Pulmonary artery endothelial cell (primary cell): Measurements from ENCODE around the gene BARHL1. TPM values are rescaled to one million over a fixed set of nuclear protein-coding genes. Genes with fewer than 3 reads are reported as not detected.

ENCODE experiments used
- DNase-seq: peaks from one replicate; pipeline ENCODE4 v3.0.0-alpha.2; 2011; ENCODE audit warnings: low read depth, low spot score
- total RNA-seq: library from RNA; depleted of rRNA; stranded (reverse); fragments of >200 nt; gene quantifications from 2 replicates; pipeline ENCODE4 v1.2.3, GENCODE V29; 2014

Gene BARHL1
- not detected in 2 replicates for total RNA-seq

DNA sequence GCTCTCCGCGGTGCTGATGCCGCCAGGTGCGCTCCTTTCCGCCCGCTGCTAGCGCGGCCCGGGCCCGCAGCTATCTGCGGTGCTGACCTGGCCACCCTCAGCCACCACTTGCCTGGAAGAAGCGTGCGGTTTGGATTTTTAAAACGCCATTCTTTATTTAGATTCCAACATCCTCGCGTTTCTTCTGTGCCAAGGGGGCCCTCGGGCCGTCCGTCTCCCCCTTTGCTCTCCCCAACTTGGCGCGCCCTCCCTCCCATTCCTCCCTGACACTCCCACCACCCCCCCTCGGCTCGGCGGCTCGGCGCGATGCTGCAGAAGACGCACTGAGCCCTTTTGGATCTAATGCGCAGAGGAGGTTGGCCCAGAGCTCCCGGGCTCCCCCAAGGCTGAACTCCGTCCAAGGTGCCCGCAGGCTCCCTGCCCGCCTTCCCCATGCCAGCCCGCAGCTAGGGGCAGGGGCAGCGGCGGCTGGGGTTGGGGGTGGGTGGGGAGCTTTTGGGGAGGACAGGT, at the start of gene BARHL1:
TSS of gene BARHL1 (plus strand) at position 331 of the 510 bp plus-strand sequence. CDS start 192 bp downstream, outside the sequence.
- no peak for DNase-seq

- DNase-seq: no peak
Measured at GRCh38 chr9:132534832-132535231, 47.6 kb upstream of the BARHL1 start.

DNA sequence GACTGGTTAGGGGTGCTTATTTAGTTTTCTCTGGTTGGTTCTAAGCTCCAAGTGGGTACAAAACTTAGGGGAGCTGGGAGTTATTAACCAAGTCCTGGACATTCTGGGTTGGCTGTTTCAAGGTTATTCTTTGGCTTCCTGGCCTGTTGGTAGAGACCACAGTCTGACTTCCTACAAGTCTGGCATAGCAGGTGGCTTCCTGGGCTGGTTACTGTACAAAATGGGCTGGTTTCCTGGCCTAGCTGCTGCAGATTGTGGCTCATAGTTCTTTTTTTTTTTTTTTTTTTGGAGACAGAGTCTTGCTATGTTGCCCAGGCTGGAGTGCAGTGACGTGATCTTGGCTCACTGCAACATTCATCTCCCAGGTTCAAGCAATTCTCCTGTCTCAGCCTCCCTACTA, 46.3 kb upstream of the BARHL1 start:
- DNase-seq: no peak

DNA sequence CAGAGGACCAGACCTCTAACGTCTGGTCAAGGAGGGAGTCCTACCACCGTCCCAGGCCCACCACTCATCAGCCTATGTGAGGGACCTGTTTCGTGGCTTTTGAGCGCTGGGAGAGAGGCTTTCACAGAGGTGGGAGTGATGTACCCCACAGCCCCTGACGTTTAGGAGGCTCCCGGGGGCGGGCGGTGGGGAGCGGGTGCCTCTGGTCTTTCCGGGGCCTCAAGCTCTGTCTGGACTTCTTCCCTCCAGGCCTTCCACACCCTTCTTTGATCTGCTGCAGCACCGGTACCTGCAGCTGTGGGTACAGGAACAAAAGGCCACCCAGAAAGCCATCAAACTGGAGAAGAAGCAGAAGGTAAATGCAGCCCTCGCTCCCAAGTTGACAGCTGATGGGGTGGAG, 45.1 kb upstream of the BARHL1 start:
- DNase-seq: no peak

GRCh38 chr9:132538071-132538470, 44.3 kb upstream of the BARHL1 start:
- no peak for DNase-seq

DNA sequence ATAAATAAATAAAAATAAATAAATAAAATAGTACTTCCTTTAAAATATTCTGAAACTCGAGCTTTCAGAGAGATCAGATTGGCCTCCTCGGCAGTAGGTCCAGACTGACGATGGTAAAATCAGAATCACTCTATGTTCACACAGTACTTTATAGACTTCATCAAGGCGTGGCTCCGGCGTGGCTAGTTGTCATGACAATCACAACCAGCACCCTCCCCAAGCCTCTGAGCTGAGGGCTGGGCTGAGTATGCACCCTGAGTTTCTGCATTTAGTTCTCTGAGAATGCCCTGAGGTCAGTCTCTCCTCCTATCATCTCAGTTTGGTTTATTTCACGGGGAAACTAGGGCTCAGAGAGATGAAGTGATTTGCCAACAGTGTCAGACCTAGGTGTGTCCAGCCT, 43.3 kb upstream of the BARHL1 start:
- no peak for DNase-seq

- no peak for DNase-seq
Measured at GRCh38 chr9:132541051-132541450, 41.4 kb upstream of the BARHL1 start.

DNA sequence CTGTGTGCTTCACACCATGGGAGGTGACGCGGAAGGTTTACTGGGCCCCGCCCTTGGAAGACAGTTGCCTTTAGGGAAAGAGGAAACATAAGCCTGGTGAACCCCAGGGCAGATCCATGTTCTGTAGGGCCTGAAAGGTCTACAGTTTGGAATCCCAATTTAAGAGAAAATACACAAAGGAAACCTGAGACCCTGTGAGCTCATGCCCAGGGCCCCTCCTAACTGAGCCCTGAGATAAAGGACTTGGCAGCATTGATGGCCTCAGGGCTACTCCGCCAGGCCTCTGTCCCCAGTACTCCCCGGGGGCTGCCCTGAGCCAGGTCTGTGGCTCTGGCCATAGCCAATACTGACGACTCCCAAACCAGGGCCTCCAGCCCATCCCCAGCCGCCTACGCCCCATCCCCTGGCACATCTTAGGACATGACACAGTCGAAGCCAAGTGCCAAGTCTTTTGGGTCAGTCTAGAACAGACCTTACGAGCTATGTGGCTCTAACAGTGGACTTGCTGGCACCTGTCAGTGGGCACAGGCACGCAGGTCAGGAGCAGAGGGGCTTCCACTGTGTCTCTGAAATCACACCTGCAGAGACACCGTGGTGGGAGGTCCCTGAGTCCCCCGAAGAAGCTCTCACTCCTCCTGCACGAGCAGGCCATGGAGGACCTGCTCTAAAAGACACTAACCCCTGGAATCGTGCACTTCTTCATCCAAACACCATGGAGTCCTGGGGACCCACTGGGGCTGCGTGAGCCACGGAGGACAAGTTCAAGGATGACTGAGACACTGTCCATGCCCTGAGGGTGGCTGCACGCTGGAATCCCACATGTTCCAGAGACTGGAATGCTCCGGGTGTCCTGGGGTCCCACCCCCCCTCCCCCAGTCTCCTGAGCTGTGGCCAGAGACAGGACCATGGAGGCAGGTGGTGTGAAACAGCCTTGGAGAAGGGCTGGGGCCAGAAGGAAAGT, 40.3 kb upstream of the BARHL1 start:
- no peak for DNase-seq

DNA sequence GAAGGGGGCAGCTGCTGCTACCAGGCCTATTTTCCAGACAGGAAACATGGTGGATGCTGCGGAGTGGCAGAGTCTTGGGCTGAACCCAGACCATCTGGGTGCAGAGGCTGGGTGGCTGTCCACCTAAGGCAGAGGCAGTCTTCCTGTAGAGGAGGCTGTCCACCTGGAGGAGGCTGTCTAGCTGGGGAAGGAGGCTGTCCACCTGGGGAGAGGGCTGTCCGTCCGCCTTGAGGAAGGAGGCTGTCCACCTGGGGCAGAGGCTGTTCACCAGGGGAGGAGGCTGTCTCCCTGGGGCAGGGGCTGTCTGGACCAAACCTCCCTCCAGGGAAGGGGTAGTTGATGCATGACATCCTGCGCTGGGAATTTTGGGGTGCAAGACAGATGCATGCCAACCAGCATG, 39.2 kb upstream of the BARHL1 start:
- DNase-seq: no peak

- no peak for DNase-seq
Measured at GRCh38 chr9:132543960-132544359, 38.4 kb upstream of the BARHL1 start.

DNA sequence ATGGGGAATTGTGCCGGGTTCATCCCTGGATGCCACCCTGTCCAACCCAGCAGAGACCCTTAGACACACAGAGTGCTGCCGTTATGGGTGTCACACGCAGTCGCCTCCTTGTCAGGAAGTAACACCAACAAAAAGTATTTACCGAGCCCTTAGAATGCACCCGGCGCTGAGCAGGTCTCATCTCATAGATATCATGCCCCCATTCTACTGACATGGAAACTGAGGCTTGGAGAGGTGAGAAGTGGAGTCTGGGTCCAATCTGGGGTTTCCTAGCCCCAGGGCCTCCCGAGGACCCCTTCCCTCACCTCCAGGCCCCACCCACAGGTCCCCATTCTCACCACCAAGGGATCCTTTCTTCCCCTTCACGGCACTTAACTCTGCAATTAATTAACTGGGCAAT, 36.8 kb upstream of the BARHL1 start:
- no peak for DNase-seq

DNA sequence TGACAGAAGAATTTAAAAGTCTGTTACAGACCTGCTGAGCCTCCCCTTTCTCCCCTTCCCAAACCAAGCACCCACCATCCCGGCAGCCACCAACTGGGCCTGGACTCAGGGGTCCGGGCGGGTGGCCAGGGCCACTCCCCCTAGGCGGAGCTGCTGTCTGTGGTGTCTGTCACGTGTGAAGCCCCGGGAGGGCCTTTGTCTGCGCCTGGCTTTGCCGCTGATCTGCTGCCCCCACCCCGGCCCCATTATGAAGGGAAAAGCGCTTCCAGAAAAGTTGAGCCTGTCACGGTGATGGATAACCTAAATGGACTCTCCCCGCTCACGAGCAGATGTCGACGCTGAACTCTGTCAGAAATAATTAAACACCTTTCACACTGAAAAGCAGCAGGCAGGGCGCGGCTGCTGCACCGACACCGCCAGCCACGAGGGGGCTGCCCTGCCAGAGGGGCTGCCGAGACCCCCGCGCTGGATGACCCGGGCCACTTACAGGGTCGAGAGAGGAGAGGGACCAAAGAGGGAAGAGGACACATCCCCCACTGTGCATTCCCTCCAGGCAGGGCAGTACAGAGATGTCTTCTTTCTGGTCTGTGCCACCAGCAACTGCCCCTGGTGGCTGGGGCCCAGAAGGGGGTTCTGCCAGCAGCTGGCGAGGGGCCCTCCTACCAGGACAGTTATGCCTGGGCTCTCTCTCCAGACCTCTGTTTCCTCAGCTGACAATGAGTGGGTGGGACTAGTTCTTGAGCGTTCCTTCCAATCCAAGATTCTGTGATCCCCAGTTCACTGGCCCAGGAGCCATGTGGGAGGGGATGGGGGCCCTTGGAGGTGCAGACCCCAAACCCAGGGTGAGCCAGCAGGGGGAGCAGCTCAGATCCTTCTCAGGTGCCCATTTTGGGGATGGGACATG, 36.0 kb upstream of the BARHL1 start:
- DNase-seq: no peak

GRCh38 chr9:132547052-132547431, 35.4 kb upstream of the BARHL1 start:
- no peak for DNase-seq

DNA sequence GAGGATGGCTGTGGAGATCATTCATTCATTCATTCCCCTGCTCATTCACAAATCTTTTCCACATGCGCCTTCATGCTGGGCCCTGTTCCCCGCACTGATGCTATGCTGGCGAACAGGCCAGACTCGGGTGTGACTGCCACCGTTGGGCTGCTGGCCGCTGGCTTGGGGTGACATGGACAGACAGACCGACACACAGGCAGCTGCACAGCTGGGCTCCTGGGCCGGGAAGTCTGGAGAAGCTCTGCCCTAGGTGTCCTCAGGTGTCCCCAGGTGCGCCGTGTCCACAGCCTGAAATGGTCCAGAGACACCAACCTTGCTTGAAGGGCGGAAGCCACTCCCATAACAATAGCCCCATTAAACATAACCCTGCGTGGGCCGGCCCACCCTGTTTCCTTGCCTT, 35.0 kb upstream of the BARHL1 start:
- DNase-seq: no peak

DNA sequence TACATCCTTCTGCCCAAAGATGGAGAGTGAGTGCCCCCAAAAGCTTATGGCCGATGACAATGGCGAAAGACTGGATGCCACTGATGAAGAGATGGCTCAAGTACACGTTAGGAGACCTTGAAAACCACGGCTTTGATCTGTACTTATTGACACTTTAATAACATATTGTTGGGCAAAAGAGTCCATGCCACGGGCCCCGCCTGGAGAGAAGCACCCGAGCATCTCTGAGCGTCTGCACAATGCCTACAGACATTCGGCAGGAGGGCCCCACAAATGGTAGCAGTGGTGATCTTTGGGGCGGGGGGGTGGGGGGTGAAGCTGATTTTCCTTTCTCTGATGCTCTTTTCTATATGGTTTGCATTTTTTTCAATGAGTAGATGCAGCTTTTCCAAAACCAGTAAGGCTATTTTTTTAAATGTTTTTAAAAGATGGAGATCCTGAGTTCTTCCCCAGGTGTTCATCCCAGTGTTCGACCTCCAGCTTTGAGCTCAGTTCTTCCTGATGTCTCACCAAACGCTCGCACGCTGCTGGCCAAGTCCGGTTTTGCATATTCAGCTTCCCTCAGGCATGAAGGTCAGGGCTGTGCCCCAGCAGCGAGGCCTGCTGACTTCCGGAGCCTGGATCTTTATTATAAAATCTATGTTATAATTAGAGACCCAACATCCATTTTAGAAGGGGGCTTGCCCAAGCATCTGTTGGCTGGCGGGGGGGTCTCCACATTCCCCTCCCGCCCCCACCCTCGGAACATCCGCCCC, 34.3 kb upstream of the BARHL1 start:
- DNase-seq: no peak

DNA sequence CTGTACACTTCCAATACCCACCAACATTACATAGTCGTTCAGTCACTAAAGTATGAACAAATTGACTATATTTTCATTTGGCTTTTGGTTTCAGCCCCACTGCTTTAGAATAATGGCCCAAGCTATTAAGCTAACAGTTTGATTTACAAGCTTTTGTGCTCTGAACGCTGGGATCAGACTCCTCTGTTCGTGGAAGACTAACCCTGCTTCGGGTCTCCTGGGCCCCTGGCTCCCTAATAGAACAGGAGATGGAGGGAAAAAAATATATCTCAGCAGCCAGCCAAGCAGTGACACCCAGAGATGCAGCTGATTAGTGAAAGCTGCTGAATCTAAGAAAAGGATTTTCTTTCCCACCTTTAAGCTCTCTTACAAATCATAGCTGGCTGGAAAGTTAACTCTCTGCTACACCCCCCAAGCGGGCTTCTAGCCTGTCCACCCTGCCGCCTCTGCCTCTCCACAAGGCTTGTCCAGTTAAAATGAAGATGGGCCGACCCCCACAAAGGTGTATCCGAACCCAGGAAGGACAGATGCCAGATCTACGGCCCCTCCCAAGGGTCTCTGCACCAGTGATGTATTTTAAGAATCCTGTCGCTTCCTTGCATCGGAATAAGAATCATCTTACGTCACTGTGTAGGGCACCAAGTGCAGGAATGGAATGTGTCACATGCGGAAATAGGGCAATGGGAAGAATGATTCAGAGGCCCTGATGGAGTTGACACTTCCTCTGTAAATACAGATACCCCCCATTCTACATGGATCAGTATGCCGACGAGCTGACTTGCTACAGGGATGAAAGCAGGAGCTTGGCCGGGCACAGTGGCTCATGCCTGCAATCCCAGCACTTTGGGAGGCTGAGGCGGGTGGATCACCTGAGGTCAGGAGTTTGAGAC, 33.4 kb upstream of the BARHL1 start:
- DNase-seq: peak; percentile 45

- no peak for DNase-seq
Measured at GRCh38 chr9:132551556-132551955, 30.9 kb upstream of the BARHL1 start.

DNA sequence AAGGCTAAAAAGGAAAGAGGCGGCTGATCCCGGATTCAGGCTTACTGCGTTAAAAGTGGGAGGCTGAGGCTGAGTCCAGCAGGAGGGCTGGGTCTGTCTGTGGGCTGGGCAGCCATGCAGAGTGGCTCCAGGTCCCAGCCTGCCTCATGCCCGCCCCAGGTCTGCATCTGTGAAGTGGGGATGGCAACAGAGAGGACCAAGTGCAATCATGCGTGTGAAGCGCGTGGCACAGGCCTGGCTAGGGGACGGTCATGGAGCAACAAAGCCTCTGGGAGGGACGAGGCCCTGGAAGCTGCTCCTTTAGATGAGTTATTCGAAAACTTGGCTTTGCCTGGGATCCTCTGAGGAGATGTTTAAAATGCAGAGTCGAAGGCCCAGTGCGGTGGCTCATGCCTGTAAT, 30.4 kb upstream of the BARHL1 start:
- no peak for DNase-seq

- DNase-seq: no peak
Measured at GRCh38 chr9:132554755-132555154, 27.7 kb upstream of the BARHL1 start.

GRCh38 chr9:132555528-132555927, 26.9 kb upstream of the BARHL1 start:
- DNase-seq: no peak
